Measurements from ENCODE around the gene WNT5A. TPM values are rescaled to one million over a fixed set of nuclear protein-coding genes. Genes with fewer than 3 reads are reported as not detected.

WNT5A gene
- total RNA-seq, 1 donor from 2014 or later, result 24.5 TPM

GRCh38 chr3:55453886-55454496, 33.1 kb downstream of the WNT5A start:
- intact Hi-C loops (cut with DNase I), result no loop called here
- ATAC-seq, result no peak

DNA sequence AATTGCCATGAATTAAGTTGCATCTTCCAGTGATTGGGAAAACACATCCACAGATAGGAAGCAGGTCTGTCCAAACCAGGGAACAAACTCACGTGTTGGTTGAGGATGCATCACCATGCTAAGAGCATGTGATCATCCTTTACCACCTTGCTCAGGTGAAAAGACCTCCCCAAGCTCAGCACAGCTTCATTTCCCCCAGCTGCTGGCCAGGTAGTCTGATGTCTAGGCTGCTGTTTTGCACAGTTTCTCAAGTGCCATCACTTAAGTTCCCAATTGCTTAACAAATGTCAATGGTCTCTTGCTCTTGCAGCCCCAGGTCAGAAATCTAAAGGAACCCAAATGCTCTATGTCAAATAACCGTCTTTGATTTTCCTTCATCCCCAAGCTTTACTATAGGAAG, 34.2 kb downstream of the WNT5A start:
- DNase-seq (no peak), ATAC-seq (no peak)
- TF ChIP-seq CTCF (IDR thresholded peaks at IDR 0.05), result no peak
- H3K27ac ChIP-seq, result no peak overlapping the region
- no peaks in the 10 kb centered on the region for H3K9me3 ChIP-seq
- intact Hi-C loops (cut with DNase I), result no loop called here
- no peaks in the 10 kb centered on the region for H3K27me3 ChIP-seq
- no peaks in the 10 kb centered on the region for H3K36me3 ChIP-seq
- H3K4me1 ChIP-seq, result no peaks in the 10 kb centered on the region
- no peak overlapping the region for H3K4me3 ChIP-seq

More at GRCh38 chr3:55453886-55454496, 33.1 kb downstream of the WNT5A start:
- Histone ChIP-seq H3K27me3 (no peaks in the 10 kb centered on the region), H3K4me3 (no peak overlapping the region), H3K4me1 (no peaks in the 10 kb centered on the region), H3K9me3 (no peaks in the 10 kb centered on the region), H3K27ac (no peak overlapping the region), H3K36me3 (no peaks in the 10 kb centered on the region)
- TF ChIP-seq CTCF (IDR thresholded peaks at IDR 0.05), result no peak
- DNase-seq, result no peak

- no peak for TF ChIP-seq CTCF (IDR thresholded peaks at IDR 0.05)
Measured at GRCh38 chr3:55449527-55449926, 37.6 kb downstream of the WNT5A start.

DNA sequence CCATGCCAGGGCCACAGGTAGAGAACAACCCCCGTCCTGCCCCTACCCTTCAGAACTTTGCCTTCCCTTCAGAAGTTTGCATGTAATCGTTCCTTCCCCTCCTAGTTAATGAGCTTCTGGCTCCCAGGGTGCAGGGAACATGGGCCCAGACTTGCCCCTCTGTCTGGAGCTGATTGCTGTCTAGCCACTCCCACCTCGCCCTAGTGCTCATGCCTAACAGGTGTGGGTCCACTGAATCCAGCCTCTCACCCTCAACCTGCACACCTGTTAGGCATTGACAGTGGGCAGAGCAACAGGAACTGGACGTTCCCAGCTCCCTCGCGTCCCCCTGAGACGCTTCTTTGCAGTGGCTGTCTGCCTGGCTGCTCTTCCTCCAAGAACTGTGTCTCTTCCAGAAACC, 40.3 kb downstream of the WNT5A start:
- intact Hi-C loops (cut with DNase I), result no loop called here
- no peak for ATAC-seq
- Histone ChIP-seq H3K36me3 (no peaks in the 10 kb centered on the region), H3K27ac (no peak overlapping the region), H3K4me1 (no peaks in the 10 kb centered on the region), H3K27me3 (no peaks in the 10 kb centered on the region), H3K4me3 (no peak overlapping the region), H3K9me3 (no peaks in the 10 kb centered on the region)
- TF ChIP-seq CTCF (IDR thresholded peaks at IDR 0.05), result no peak
- no peak for DNase-seq

More at GRCh38 chr3:55449527-55449926, 37.6 kb downstream of the WNT5A start:
- Histone ChIP-seq H3K27ac (no peak overlapping the region), H3K36me3 (no peaks in the 10 kb centered on the region), H3K4me1 (no peaks in the 10 kb centered on the region), H3K4me3 (no peak overlapping the region), H3K27me3 (no peaks in the 10 kb centered on the region), H3K9me3 (no peaks in the 10 kb centered on the region)
- intact Hi-C loops (cut with DNase I), result no loop called here
- DNase-seq, result no peak
- no peak for ATAC-seq

DNA sequence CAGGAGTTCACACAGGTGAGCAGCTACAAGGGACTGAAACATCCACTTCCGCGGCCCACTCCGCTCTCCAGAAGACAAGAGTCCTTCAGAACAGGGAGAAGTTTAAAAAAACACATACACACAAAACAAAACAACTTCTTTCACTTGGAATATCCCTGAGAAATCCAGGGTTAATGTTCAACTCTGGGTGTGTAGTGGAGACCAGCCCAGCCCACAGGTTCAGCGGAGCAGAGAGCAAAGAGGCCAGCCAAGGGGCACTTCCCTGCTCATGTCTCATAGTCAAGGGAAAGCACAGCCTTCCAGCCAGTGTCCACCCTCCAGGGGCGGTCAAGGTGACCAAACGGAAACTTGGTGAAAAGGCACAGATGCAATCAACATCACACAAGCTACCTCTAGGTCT, 41.6 kb downstream of the WNT5A start:
- Histone ChIP-seq H3K4me3 (no peak overlapping the region), H3K27ac (no peak overlapping the region), H3K9me3 (no peaks in the 10 kb centered on the region), H3K27me3 (no peaks in the 10 kb centered on the region), H3K36me3 (no peaks in the 10 kb centered on the region), H3K4me1 (no peaks in the 10 kb centered on the region)
- intact Hi-C loops (cut with DNase I), result no loop called here
- DNase-seq, result no peak
- TF ChIP-seq CTCF (IDR thresholded peaks at IDR 0.05), result no peak
- ATAC-seq, result peak; percentile 85

- ATAC-seq (no peak), DNase-seq (no peak)
- TF ChIP-seq CTCF (IDR thresholded peaks at IDR 0.05), result no peak
- Histone ChIP-seq H3K27ac (no peak overlapping the region), H3K4me3 (no peak overlapping the region), H3K4me1 (no peaks in the 10 kb centered on the region), H3K27me3 (no peaks in the 10 kb centered on the region), H3K9me3 (no peaks in the 10 kb centered on the region), H3K36me3 (no peaks in the 10 kb centered on the region)
- intact Hi-C loops (cut with DNase I), result no loop called here
Measured at GRCh38 chr3:55443346-55443745, 43.8 kb downstream of the WNT5A start.

All from upper lobe of right lung (tissue), 1 donor.